HG03520 (cell line): ENCODE measurements around the gene RRP1.
"Not testable (repeated sequence)": the region's sequence is repeated elsewhere in the genome, so short reads cannot be mapped to it uniquely, and the experiment has no call there.

Experiments used
- ATAC-seq: cut with Tn5 transposase; IDR thresholded peaks from one replicate; pipeline ENCODE4 v1.9.1; 2021; ENCODE audit warnings: mild to moderate bottlenecking, moderate library complexity; ENCODE audit not compliant: unreplicated experiment

RRP1 gene

GRCh38 chr21:43835050-43835449 is 45.7 kb downstream of the RRP1 start:
- no peak for ATAC-seq

- ATAC-seq = no peak
Observed at GRCh38 chr21:43835861-43836260, 46.5 kb downstream of the RRP1 start.

GRCh38 chr21:43836616-43837015 is 47.2 kb downstream of the RRP1 start:
- no peak for ATAC-seq

GRCh38 chr21:43840259-43840658 is 50.9 kb downstream of the RRP1 start:
- no peak for ATAC-seq

- no peak for ATAC-seq
Observed at GRCh38 chr21:43842742-43843141, 53.4 kb downstream of the RRP1 start.

- ATAC-seq = not testable (repeated sequence)
Observed at GRCh38 chr21:43844906-43845305, 55.5 kb downstream of the RRP1 start.

GRCh38 chr21:43845386-43845785 is 56.0 kb downstream of the RRP1 start:
- ATAC-seq = no peak

GRCh38 chr21:43846430-43846829 is 57.1 kb downstream of the RRP1 start:
- ATAC-seq = no peak

GRCh38 chr21:43847301-43847700 is 57.9 kb downstream of the RRP1 start:
- ATAC-seq = no peak

GRCh38 chr21:43848771-43849170 is 59.4 kb downstream of the RRP1 start:
- no peak for ATAC-seq

GRCh38 chr21:43849532-43850299 is 60.3 kb downstream of the RRP1 start:
- ATAC-seq = no peak

- no peak for ATAC-seq
Observed at GRCh38 chr21:43850728-43851295, 61.4 kb downstream of the RRP1 start.

- no peak for ATAC-seq
Observed at GRCh38 chr21:43851593-43851992, 62.2 kb downstream of the RRP1 start.

GRCh38 chr21:43853851-43854772 is 64.7 kb downstream of the RRP1 start:
- no peak for ATAC-seq
